ENCODE measurements around the gene SRGAP3. TPM values are rescaled to one million over a fixed set of nuclear protein-coding genes. Genes with fewer than 3 reads are reported as not detected.

SRGAP3 gene
- total RNA-seq, 1 donor from 2014 or later = 3.9 TPM

DNA sequence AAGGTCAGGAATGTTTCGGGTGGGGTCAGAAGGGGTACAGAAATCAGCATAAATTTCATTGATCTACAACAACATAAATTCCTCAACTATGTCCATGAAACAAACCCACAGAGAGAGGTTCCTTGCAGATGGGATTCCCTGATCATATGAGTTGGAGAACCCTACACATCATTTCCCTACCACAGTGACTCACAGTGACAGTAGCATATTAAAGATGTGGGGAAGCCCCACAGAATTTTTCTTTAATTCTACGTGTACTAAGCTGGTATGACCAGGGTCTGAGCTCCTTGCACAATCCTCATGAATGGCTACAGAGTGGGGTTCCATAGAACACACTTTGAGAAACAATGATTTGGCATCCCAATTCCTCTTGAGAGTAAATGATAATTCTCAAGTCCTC lies 169.3 kb downstream of the SRGAP3 start:
- H3K79me2 ChIP-seq (ENCODE audit: insufficient read depth, low read length) = no peaks in the 10 kb centered on the region
- H2AFZ ChIP-seq (ENCODE audit: low read depth, low read length) = no peak overlapping the region
- no peak overlapping the region for H3K27ac ChIP-seq (ENCODE audit: low read depth, low read length)
- Mint-ChIP-seq H3K27me3 (ENCODE audit: low read depth, unreplicated experiment) (peaks cover 9% of the 10 kb centered on the region), H3K27ac (ENCODE audit: unreplicated experiment) (no peak overlapping the region), H3K36me3 (ENCODE audit: low read depth, unreplicated experiment) (no peaks in the 10 kb centered on the region), H3K4me1 (ENCODE audit: low read depth, unreplicated experiment) (peaks cover 14% of the 10 kb centered on the region), H3K9me3 (ENCODE audit: unreplicated experiment) (peaks cover 8% of the 10 kb centered on the region), H3K4me3 (ENCODE audit: unreplicated experiment) (no peak overlapping the region)
- no peak overlapping the region for H3K4me3 ChIP-seq (ENCODE audit: insufficient read depth, low read depth, low read length)
- no peak overlapping the region for H3K4me2 ChIP-seq (ENCODE audit: low read length)
- TF ChIP-seq, protein P1, sequence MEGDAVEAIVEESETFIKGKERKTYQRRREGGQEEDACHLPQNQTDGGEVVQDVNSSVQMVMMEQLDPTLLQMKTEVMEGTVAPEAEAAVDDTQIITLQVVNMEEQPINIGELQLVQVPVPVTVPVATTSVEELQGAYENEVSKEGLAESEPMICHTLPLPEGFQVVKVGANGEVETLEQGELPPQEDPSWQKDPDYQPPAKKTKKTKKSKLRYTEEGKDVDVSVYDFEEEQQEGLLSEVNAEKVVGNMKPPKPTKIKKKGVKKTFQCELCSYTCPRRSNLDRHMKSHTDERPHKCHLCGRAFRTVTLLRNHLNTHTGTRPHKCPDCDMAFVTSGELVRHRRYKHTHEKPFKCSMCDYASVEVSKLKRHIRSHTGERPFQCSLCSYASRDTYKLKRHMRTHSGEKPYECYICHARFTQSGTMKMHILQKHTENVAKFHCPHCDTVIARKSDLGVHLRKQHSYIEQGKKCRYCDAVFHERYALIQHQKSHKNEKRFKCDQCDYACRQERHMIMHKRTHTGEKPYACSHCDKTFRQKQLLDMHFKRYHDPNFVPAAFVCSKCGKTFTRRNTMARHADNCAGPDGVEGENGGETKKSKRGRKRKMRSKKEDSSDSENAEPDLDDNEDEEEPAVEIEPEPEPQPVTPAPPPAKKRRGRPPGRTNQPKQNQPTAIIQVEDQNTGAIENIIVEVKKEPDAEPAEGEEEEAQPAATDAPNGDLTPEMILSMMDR (IDR thresholded peaks at IDR 0.05; ENCODE audit: insufficient read depth, low read depth, low read length) = no peak
- peaks cover 4% of the 10 kb centered on the region for H3K27me3 ChIP-seq (ENCODE audit: insufficient read depth, low read length)
- FAIRE-seq (no peak), DNase-seq (ENCODE audit: low read depth) (no peak)
- no peaks in the 10 kb centered on the region for H3K4me1 ChIP-seq (ENCODE audit: insufficient read depth, low read length)
- no peaks in the 10 kb centered on the region for H3K36me3 ChIP-seq (ENCODE audit: insufficient read depth, low read length)
- H3K9ac ChIP-seq (ENCODE audit: low read length) = no peak overlapping the region
- H3K9me3 ChIP-seq (ENCODE audit: insufficient read depth, low read depth, low read length) = no peaks in the 10 kb centered on the region
- H4K20me1 ChIP-seq (ENCODE audit: insufficient read depth, low read length) = no peaks in the 10 kb centered on the region

DNA sequence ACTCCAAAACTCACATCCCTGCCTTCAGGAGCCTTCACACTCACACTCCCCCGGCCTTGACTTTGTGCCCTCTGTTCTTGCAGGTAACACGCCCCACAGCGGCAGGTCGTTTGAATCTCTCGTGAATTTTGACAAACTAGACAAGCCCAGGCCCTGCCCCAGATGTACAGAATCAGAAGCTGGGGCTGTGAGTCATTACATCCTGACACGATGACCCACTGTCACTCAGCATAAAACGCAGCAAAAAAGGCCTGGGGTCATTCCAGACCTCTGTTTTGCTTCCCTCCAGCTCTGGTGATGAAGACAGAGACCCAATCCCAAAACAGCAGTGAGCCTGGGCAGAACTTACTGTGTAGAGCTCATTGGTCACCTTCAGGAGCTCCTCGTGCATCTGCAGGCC lies 169.8 kb downstream of the SRGAP3 start:
- Histone ChIP-seq H3K36me3 (ENCODE audit: insufficient read depth, low read length) (no peaks in the 10 kb centered on the region), H3K4me2 (ENCODE audit: low read length) (no peak overlapping the region), H3K27me3 (ENCODE audit: insufficient read depth, low read length) (peaks cover 4% of the 10 kb centered on the region), H3K4me3 (ENCODE audit: insufficient read depth, low read depth, low read length) (no peak overlapping the region), H3K9me3 (ENCODE audit: insufficient read depth, low read depth, low read length) (no peaks in the 10 kb centered on the region), H3K27ac (ENCODE audit: low read depth, low read length) (no peak overlapping the region), H3K79me2 (ENCODE audit: insufficient read depth, low read length) (no peaks in the 10 kb centered on the region), H2AFZ (ENCODE audit: low read depth, low read length) (no peak overlapping the region), H3K9ac (ENCODE audit: low read length) (no peak overlapping the region), H3K4me1 (ENCODE audit: insufficient read depth, low read length) (no peaks in the 10 kb centered on the region), H4K20me1 (ENCODE audit: insufficient read depth, low read length) (no peaks in the 10 kb centered on the region)
- no peak for FAIRE-seq
- H3K4me3 Mint-ChIP-seq (ENCODE audit: unreplicated experiment) = no peak overlapping the region
- DNase-seq (ENCODE audit: low read depth) = no peak
- H3K4me1 Mint-ChIP-seq (ENCODE audit: low read depth, unreplicated experiment) = peaks cover 14% of the 10 kb centered on the region
- H3K27me3 Mint-ChIP-seq (ENCODE audit: low read depth, unreplicated experiment) = peaks cover 7% of the 10 kb centered on the region
- TF ChIP-seq, protein P1 (IDR thresholded peaks at IDR 0.05; ENCODE audit: insufficient read depth, low read depth, low read length) = no peak
- no peaks in the 10 kb centered on the region for H3K36me3 Mint-ChIP-seq (ENCODE audit: low read depth, unreplicated experiment)
- no peak overlapping the region for H3K27ac Mint-ChIP-seq (ENCODE audit: unreplicated experiment)
- peaks cover 8% of the 10 kb centered on the region for H3K9me3 Mint-ChIP-seq (ENCODE audit: unreplicated experiment)

DNA sequence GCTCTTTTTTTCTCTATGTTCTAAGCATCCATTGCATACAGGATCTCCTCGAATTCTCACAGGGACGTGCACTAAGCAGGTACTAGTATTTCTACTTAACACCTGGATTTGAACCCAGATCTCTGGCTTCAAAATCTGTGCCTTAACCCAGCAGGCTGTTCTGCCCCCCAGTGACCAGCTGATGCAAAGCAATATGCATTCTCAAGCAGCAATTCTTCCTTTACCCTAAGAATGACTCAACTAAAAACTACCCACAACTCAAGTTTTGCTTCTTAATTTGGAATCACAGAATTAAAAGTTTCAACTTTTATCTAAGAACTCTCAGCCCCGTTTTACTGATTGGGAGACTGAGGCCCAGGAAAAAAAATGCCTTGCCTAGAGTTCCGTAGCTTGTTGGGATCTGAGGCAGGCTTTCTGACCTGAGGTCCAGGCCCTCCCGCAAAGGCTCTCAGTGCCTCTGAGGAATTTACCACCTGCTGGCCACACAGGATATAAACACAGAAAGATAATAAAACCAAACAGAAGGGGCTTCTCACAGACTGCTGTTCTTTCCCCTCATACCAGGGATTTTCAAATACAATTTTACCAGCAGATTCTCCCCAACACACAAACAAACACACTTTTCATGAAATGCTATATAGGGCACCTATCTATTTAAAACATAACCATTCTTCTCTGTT lies 170.7 kb downstream of the SRGAP3 start:
- peaks cover 8% of the 10 kb centered on the region for H3K9me3 Mint-ChIP-seq (ENCODE audit: unreplicated experiment)
- Histone ChIP-seq H3K27me3 (ENCODE audit: insufficient read depth, low read length) (peaks cover 4% of the 10 kb centered on the region), H3K27ac (ENCODE audit: low read depth, low read length) (no peak overlapping the region), H2AFZ (ENCODE audit: low read depth, low read length) (no peak overlapping the region), H3K4me3 (ENCODE audit: insufficient read depth, low read depth, low read length) (no peak overlapping the region), H4K20me1 (ENCODE audit: insufficient read depth, low read length) (no peaks in the 10 kb centered on the region), H3K9me3 (ENCODE audit: insufficient read depth, low read depth, low read length) (no peaks in the 10 kb centered on the region), H3K4me1 (ENCODE audit: insufficient read depth, low read length) (peaks cover 1% of the 10 kb centered on the region), H3K36me3 (ENCODE audit: insufficient read depth, low read length) (no peaks in the 10 kb centered on the region), H3K79me2 (ENCODE audit: insufficient read depth, low read length) (no peaks in the 10 kb centered on the region), H3K9ac (ENCODE audit: low read length) (no peak overlapping the region), H3K4me2 (ENCODE audit: low read length) (no peak overlapping the region)
- peaks cover 1% of the 10 kb centered on the region for H3K27me3 Mint-ChIP-seq (ENCODE audit: low read depth, unreplicated experiment)
- H3K4me1 Mint-ChIP-seq (ENCODE audit: low read depth, unreplicated experiment) = peaks cover 18% of the 10 kb centered on the region
- no peak for FAIRE-seq
- H3K36me3 Mint-ChIP-seq (ENCODE audit: low read depth, unreplicated experiment) = no peaks in the 10 kb centered on the region
- TF ChIP-seq, protein P1 (IDR thresholded peaks at IDR 0.05; ENCODE audit: insufficient read depth, low read depth, low read length) = peak; percentile 4
- TF ChIP-seq EZH2 (IDR thresholded peaks at IDR 0.05; ENCODE audit: insufficient read depth, low read length) = no peak
- no peak overlapping the region for H3K4me3 Mint-ChIP-seq (ENCODE audit: unreplicated experiment)
- H3K27ac Mint-ChIP-seq (ENCODE audit: unreplicated experiment) = no peak overlapping the region
- DNase-seq (ENCODE audit: low read depth) = no peak
